OCI-LY3 (cell line): ENCODE measurements around the gene ITLN1.

Source experiments
- CTCF ChIP-seq: fragments of 200-600, 300-600 bp; sonication (generic); IDR thresholded peaks from 2 replicates; pipeline ENCODE4 v1.5.1; 2014; ENCODE audit warnings: antibody characterized with exemption, low read length, low read depth
- EZH2phosphoT487 ChIP-seq: fragments of 200-600 bp; shearing (Covaris generic); IDR thresholded peaks from 2 replicates; pipeline ENCODE4 v1.6.1; 2018; ENCODE audit warnings: antibody characterized with exemption, mixed run types, low read depth

- TF ChIP-seq CTCF (no peak), EZH2phosphoT487 (no peak)
Observed at GRCh38 chr1:160838888-160839287, 46.1 kb downstream of the ITLN1 start.
